Activated CD8-positive, alpha-beta memory T cell treated with anti-CD3 and anti-CD28 coated beads for 1 hour (primary cell): ENCODE measurements around the gene TMEM184A.

Experiments used
- DNase-seq, 2 donors: peaks; one replicate each; pipeline ENCODE4 v3.0.0-alpha.2; 2020; ENCODE audit warnings: low read depth in 1 of 2; ENCODE audit errors: extremely low read depth in 1 of 2

Gene TMEM184A

GRCh38 chr7:1505731-1506550 is 50.1 kb downstream of the TMEM184A start:
- DNase-seq: no peak

- DNase-seq: peak; percentile 65 to 86
Observed at GRCh38 chr7:1503816-1504775, 51.9 kb downstream of the TMEM184A start, which contains the start of gene INTS1. Gene INTS1 (minus strand): TSS chr7:1504389. CDS start chr7:1503960, 429 bp downstream.

GRCh38 chr7:1503390-1503789 is 52.6 kb downstream of the TMEM184A start:
- no peak for DNase-seq

- DNase-seq: no peak
Observed at GRCh38 chr7:1502845-1503244, 53.2 kb downstream of the TMEM184A start.

- no peak for DNase-seq
Observed at GRCh38 chr7:1501487-1502270, 54.3 kb downstream of the TMEM184A start.

- DNase-seq: no peak
Observed at GRCh38 chr7:1500064-1500807, 55.8 kb downstream of the TMEM184A start.

- no peak for DNase-seq
Observed at GRCh38 chr7:1499367-1500029, 56.5 kb downstream of the TMEM184A start.

GRCh38 chr7:1498370-1499305 is 57.4 kb downstream of the TMEM184A start:
- DNase-seq: no peak

GRCh38 chr7:1497293-1497927 is 58.6 kb downstream of the TMEM184A start:
- no peak for DNase-seq

- DNase-seq: no peak
Observed at GRCh38 chr7:1496531-1497292, 59.3 kb downstream of the TMEM184A start.

- no peak for DNase-seq
Observed at GRCh38 chr7:1495564-1496242, 60.3 kb downstream of the TMEM184A start.

GRCh38 chr7:1494866-1495563 is 61.0 kb downstream of the TMEM184A start:
- no peak for DNase-seq

- no peak for DNase-seq
Observed at GRCh38 chr7:1494447-1494846, 61.6 kb downstream of the TMEM184A start.

GRCh38 chr7:1493571-1493970 is 62.4 kb downstream of the TMEM184A start:
- DNase-seq: no peak

- no peak for DNase-seq
Observed at GRCh38 chr7:1493129-1493528, 62.9 kb downstream of the TMEM184A start.

- DNase-seq: no peak
Observed at GRCh38 chr7:1492640-1493039, 63.4 kb downstream of the TMEM184A start.
